Embryonic facial prominence (tissue), 1 donor: ENCODE data around the gene EFEMP2.
"Not testable (repeated sequence)": the region's sequence is repeated elsewhere in the genome, so short reads cannot be mapped to it uniquely, and the experiment has no call there.

Source experiments
- DNase-seq: peaks from one replicate; pipeline ENCODE4 v3.0.0-alpha.2; 2016; ENCODE audit errors: extremely low spot score

EFEMP2 gene

DNA sequence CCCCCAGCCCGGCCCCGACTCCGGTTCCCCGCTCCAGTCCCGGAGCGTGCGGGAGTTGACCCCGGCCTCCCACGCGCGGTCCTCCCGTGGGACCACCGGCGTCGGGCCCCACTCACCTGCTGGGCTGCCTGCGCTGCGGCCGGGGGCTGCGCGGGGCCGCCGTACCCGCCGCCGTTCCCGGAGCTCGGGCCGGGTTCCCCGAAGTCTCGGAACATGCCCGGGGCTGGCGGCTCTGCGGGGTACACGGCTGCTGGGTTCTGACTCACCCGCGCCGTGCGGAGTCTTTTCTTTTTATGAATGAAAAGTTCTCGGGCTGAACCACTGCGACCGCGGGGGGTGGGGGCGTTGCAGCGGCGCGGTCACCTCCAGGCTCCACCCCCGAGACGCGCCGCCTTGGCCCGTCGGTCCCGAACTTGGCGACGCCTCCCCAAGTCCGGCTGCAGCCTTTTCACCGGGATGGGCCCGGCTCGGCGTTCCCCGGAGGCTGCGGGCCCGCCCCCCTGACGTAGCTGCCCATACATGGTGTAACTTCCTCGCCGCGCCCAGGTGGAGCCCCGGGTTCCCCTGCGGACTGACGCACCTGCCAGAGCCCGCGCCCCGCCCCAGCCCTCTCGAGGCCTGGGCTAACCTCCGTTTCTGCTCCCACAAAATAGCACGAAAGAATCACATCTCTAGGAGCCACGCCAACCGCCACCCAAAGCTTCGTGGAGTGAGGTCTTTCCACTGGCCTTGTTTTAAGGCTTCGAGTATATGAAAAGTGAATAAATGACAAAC lies 27.7 kb upstream of the EFEMP2 start, which contains the start of gene FOSL1:
Gene FOSL1, minus strand, starts transcription at position 264 of the 774 bp plus-strand sequence. Its CDS starts 49 bp downstream, at position 215.
- DNase-seq: no peak

GRCh38 chr11:65899356-65900124 lies 26.9 kb upstream of the EFEMP2 start:
- DNase-seq: no peak

GRCh38 chr11:65898656-65899355 lies 26.2 kb upstream of the EFEMP2 start:
- no peak for DNase-seq

DNA sequence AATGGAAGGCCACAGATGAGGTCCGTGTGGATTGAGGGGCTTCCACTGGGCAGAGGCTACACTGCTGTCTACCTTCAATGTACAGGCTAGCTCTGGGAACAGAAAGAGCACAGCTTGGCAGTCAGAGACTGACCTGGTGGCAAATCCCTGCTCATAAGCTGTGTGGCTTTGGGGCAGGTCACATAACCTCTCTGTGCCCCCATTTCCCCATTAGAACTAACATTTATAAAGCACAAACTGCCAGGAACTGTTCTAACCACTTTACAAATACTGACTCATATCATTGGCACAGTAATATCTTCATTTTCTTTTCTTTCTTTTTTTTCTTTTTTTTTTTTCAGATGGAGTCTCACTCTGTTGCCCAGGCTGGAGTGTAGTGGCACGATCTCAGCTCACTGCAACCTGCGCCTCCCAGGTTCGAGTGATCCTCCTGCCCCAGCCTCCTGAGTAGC lies 24.4 kb upstream of the EFEMP2 start:
- DNase-seq: no peak

DNA sequence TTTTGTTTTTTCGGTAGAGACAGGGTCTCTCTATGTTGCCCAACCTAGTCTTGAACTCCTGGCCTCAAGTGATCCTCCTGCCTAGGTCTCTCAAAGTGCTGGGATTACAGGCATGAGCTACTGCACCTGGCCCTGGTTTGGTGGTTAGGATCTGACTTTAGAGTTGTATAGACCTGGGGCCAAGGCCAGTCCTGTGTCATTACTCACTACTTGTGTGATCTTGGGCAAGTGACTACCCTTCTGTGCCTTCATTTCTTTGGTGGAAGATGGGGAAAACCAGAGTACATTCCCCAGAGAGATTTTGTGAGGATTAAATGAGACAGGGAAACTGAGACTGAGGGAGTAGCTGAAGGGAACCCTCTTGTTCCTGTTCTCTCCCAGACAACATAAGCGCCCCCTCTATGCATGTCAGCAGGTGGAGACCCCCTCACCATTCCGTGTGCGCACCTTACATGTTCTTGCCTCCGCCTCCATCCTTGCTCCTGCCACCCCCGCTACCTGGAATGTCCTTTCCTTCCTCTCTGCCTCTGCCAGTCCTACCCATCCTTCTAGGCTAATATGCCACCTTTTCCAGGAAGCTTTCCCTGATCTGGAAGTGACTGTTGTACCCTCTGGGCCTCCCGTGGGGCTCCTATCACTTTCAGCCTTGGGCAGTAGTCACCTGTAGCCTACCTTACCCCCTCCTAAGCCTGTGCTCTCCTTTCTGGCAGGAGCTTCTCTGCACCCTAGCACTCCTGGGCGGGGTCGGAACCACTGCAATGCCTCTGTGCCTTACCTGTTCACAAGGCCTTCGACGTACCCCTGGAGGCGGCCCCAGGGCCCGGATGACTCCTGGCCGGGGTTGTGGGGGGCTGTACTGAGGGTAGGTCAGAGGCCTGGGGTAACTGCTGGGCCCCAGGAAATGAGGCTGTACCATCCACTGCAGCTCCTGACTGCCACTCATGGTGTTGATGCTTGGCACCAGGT lies 23.7 kb upstream of the EFEMP2 start:
- DNase-seq: no peak

DNA sequence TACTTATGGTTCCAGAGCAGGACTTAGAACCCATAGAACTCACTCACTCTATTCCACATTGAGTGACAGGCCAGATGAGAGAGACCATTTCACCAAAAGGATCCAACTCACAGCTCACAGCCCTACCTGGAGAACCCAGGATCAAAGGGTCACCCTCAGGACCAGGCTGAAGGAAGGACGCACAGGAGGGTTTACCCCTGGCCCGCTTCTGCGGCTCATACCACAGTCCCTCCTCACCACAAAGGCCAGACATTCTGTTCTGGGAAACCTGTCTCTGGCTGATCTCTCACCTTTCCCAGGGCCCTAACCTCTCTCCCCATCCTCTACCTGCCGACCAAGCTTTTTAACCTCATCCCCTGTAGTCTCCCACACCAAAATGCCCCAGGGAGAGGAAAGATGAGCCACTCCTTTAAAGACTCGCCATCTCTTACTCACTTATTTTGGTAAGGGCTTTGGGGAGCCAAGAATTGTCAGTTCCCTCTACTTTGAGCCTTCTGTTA lies 22.9 kb upstream of the EFEMP2 start:
- no peak for DNase-seq

GRCh38 chr11:65894034-65894591 lies 21.5 kb upstream of the EFEMP2 start:
- DNase-seq: no peak

DNA sequence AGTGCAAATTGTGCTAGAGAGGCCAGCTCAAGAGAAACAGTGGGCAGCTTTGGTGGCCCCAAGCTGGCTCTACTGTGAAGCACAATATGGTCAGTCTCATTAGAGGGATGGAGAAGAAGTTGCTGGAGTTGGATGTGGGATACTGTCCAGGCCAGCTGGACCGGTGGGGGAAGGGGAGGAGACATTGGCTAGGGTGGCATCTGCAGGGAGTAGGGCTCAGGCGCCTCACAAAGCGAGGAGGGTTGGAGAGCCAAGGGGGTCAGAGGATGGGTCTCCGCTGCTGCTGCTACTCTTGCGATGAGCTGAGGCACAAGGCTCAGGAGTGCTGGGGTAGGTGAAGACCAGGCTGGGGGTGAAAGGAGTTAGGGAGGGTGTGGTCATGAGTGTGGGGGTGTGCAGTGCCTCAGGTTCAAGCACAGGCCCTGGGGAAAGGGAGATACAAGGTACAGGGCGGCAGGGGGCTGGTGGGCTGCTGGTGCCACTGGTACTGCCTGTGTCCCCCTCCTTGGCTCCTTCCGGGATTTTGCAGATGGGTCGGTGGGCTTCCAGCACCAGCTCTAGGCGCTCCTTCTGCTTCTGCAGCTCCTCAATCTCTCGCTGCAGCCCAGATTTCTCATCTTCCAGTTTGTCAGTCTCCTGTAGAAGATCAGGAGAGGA lies 20.2 kb upstream of the EFEMP2 start:
- DNase-seq: no peak

DNA sequence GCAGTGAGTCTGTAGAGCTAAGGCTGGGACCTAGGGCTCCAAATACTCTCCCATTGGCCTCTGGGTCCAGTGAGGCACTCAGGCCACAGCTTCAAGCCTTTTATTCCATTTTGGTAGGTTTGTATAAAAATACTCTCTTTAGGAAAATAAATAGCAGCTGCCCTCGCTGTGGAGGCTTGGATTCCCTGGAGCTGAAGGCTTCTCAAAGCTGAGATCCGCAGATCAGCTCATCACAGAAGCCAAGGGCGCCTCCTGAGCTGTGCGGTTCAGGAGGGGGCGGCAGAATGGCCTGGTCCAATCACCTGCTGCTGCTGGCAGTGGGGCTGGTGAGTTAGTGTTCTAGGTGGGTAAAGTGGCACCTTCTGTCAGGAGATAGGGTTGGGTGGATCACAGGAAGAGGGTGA lies 19.5 kb upstream of the EFEMP2 start:
- DNase-seq: not testable (repeated sequence)

DNA sequence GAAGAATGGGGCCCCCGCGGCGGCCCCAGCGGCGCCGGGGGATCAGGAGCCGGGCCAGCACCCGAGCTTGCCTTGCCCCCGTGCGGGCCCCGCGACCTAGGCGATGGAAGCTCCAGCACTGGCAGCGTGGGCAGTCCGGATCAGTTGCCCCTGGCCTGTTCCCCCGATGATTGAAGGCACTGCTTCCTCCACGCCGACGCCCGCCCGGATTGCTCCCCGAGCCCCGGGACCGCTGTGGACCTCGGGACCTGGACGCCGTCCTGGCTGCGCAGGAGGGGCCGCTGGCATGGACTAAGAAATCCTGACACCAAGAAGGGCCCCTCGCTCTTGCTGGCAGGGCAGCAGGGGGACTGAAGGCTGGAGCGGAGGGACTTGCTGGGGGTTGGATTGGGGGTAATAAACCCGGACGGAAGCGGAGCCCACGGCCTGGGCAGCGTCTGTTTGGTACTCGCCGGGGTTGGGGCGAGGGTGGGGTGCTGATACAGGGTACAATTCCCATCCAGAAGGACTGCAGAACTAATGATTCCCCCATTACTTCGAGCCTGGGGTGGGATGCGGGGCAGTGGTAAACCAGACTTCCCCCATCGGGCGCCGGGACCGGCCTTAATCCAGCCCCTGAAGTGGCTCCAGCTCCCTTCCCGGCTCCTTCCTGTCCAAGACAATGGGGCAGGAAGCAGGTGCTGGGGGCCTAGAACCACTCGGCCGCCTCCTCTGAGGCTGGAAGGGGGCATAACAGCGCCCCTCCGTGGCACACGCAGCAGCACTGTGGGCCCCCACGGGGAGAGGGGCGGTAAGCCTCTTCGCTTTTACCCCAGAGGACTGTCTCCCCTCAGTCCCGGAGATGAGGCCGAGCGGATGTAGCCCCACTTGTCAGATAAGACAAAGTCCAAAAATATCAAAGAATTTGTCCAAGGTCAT lies 18.9 kb upstream of the EFEMP2 start:
- DNase-seq: no peak

DNA sequence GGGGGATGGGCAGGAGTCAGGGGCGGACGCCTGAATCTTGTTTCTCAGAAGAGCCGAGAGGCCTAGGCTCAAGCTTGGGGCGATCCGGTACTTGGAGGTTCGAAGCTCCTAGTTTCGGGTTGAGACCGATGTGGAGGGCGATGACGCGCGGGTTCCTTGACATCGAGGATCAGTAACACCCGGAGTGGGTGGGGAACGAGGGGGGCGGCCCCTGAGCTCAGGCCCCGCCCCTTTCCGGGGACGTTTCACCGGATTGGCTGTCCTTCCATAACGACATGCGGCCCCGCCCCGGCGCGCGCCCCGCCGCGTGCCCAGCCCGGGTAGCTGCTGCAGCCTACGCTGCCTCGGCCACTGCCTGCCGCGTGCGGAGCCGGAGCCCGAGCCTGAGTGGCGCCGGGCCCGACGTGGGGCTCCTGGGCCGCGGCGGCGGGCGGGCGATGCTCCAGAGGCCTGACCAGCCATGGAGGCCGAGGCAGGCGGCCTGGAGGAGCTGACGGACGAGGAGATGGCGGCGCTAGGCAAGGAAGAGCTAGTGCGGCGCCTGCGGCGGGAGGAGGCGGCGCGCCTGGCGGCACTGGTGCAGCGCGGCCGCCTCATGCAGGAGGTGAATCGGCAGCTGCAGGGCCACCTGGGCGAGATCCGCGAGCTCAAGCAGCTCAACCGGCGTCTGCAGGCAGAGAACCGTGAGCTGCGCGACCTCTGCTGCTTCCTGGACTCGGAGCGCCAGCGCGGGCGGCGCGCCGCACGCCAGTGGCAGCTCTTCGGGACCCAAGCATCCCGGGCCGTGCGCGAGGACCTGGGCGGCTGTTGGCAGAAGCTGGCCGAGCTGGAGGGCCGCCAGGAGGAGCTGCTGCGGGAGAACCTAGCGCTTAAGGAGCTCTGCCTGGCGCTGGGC lies 18.0 kb upstream of the EFEMP2 start, which contains the start of gene CCDC85B:
Gene CCDC85B, plus strand, starts transcription at position 350 of the 895 bp plus-strand sequence. Its CDS starts 111 bp downstream, at position 461.
- DNase-seq: peak; percentile 91

DNA sequence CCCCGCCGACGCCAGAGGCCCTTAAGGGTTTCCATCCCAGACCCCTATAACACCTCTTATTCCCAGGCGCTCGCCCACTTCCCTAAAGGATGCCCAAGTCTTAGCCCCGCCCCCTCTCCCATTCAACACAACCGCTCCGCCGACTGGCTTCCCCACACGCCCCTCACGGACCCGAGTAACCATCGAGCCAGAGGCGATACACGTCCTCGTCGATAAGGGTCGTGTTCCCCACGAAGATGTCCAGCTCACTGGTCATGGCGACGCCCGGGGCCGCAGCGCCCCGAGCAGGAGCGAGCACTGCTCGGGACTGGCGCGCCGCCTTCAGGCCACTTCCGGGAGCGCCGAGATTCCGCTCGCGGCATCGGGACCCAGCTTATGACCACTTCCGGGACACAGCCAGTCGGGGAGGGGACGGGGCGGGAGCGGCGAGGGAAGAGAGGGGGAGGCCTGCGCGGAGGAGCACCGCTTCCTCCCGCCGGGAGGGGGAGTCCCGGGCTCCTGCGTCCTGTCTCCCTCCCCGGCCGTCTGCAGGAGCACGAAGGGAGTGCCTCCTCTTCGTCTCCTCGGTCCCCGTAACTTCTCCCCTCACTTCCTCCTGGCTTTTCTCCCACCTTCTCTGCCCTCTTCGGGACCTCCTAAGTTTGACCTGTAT lies 15.7 kb upstream of the EFEMP2 start, which contains the start of gene FIBP:
Gene FIBP, minus strand, starts transcription at position 309 of the 652 bp plus-strand sequence. Its CDS starts 53 bp downstream, at position 256.
- peak; percentile 94 for DNase-seq

DNA sequence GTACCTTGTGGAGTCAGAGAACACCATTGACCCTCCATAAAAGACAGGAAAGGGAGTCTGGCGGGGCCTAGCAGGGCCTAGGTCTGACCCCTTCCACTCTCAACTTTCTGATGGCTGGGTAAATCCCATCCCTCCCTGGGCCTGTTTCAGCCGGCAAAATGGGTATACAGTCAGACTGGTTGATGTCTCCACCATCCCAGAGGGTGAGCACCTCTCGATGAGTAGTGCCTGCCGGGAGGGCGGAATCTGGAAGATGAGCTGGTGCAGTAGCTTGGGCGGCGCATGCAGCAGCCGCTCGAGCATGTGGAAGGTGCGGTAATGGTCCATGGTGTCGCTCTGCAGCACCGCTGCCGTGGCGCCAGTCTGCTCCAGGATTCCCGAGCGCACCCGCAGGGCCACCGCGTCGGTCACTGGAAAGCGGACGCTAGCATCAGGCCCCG lies 15.1 kb upstream of the EFEMP2 start:
- DNase-seq: no peak

DNA sequence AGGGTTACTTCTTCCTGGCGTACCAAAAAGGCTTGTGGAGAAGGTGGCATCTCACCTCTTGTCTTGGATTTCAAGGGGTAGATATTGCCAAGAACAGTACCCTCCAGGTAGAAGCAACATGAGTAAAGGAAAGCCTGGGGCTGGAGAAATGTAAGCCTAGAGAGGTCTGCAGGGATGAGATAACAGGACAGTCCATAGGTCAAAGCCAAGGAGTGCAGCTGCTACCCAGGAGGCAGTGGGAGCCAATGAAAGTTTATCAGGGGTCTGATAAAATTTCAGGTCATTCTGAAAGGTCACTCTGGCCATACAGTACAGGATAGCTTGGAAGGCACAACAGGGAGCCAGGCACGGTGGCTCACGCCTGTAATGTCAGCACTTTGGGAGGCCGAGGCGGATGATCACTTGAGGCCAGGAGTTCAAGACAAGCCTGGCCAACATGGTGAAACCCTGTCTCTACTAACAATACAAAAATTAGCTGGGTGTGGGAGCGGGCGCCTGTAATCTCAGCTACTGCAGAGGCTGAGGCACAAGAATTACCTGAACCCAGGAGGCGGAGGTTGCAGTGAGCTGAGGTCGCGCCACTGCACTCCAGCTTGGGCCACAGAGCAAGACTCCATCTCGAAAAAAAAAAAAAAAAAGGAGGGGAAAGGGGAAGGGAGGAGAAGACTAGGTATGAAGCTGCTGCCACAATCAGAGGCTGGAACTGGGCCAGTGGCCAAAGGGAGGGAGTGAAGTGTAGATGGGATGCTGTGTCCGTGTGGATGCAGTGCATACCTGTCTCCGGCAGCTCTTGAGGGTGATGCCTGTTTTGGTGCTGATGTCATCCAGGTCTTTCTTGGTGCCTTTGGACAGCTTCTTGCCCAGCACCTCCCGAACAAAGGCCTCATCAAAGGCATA lies 14.5 kb upstream of the EFEMP2 start:
- DNase-seq: no peak

- no peak for DNase-seq
Measured at GRCh38 chr11:65885808-65886536, 13.4 kb upstream of the EFEMP2 start.
